Measurements from ENCODE around the gene ANXA8. TPM values are rescaled to one million over a fixed set of nuclear protein-coding genes. Genes with fewer than 3 reads are reported as not detected.
A peak's percentile ranks its signal among the peaks of the same experiment; 100 is the strongest.
"Not testable (repeated sequence)": the region's sequence is repeated elsewhere in the genome, so short reads cannot be mapped to it uniquely, and the experiment has no call there.

ANXA8 gene
- total RNA-seq, 1 experiment from 2014 or later = not detected

GRCh38 chr10:47461261-47461687 lies 22.6 kb downstream of the ANXA8 start:
- H3K27me3 ChIP-seq (replicated peaks; ENCODE audit: insufficient read depth, low read depth, low read length, poor library complexity); intact Hi-C loops (cut with micrococcal nuclease; ENCODE audit: unreplicated experiment); H3K36me3 ChIP-seq (ENCODE audit: insufficient read depth, low read length, poor library complexity, severe bottlenecking); BruUV-seq (replicated peaks); CTCF ChIA-PET; H3K27ac ChIP-seq (ENCODE audit: low read depth, low read length, poor library complexity, severe bottlenecking); POLR2A ChIA-PET (ENCODE audit: low non-redundant PET); H3K9me3 ChIP-seq (ENCODE audit: low read depth, low read length, poor library complexity, severe bottlenecking); H3K4me1 ChIP-seq (ENCODE audit: insufficient read depth, low read length, poor library complexity, severe bottlenecking): not testable (repeated sequence)
- peak; percentile 46 for DNase-seq (ENCODE audit: low spot score)
- TF ChIP-seq, protein P1, sequence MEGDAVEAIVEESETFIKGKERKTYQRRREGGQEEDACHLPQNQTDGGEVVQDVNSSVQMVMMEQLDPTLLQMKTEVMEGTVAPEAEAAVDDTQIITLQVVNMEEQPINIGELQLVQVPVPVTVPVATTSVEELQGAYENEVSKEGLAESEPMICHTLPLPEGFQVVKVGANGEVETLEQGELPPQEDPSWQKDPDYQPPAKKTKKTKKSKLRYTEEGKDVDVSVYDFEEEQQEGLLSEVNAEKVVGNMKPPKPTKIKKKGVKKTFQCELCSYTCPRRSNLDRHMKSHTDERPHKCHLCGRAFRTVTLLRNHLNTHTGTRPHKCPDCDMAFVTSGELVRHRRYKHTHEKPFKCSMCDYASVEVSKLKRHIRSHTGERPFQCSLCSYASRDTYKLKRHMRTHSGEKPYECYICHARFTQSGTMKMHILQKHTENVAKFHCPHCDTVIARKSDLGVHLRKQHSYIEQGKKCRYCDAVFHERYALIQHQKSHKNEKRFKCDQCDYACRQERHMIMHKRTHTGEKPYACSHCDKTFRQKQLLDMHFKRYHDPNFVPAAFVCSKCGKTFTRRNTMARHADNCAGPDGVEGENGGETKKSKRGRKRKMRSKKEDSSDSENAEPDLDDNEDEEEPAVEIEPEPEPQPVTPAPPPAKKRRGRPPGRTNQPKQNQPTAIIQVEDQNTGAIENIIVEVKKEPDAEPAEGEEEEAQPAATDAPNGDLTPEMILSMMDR (conservative IDR thresholded peaks at IDR 0.05; ENCODE audit: low read depth, low read length) = peak; percentile 46
- peak overlapping the region; percentile 23 for H3K4me3 ChIP-seq (ENCODE audit: low read depth, low read length, poor library complexity, severe bottlenecking)

DNA sequence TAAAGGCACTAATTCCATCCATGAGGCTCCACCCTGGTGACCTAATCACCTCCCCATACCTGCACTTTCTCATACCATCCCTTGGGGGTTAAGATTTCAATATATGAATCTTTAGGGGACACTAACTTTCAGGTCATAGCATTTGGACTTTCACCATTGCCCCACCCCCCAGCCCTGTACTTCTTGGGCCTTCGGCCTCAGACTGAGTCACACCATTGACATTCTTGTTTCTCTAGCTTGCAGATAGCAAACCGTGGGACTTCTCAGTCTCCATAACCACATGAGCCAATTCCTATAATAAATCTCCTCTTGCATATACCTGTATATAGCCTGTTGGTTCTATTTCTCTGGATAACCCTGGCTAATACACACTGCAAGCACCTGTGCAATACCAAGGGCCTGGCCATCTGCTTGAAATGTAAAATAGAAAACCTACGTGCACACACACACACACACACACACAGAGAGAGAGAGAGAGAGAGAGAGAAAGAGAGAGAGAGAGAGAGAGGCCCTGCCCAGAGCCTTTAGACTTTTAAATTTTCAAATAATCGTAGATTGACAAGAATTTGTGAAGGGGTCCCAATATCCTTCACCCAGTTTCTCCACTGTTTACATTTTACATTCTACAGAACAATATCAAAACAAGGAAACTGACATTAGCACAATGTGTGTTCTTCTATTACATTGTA lies 25.3 kb downstream of the ANXA8 start:
- Histone ChIP-seq H3K4me1 (ENCODE audit: insufficient read depth, low read length, poor library complexity, severe bottlenecking) (no peaks in the 10 kb centered on the region), H3K9me3 (ENCODE audit: low read depth, low read length, poor library complexity, severe bottlenecking) (no peaks in the 10 kb centered on the region), H3K27ac (ENCODE audit: low read depth, low read length, poor library complexity, severe bottlenecking) (no peak overlapping the region), H3K36me3 (ENCODE audit: insufficient read depth, low read length, poor library complexity, severe bottlenecking) (no peaks in the 10 kb centered on the region), H3K27me3 (replicated peaks; ENCODE audit: insufficient read depth, low read depth, low read length, poor library complexity) (no peaks in the 10 kb centered on the region), H3K4me3 (ENCODE audit: low read depth, low read length, poor library complexity, severe bottlenecking) (no peak overlapping the region)
- no peak for DNase-seq (ENCODE audit: low spot score)
- intact Hi-C loops (cut with micrococcal nuclease; ENCODE audit: unreplicated experiment) = no loop called here
- ChIA-PET CTCF (interaction anchor here (0.7 kb wide), 1 partner anchor 97 kb away, joined by 14 read pairs; no protein-coding TSS in a partner anchor), POLR2A (ENCODE audit: low non-redundant PET) (no interaction called here)
- no TSS peak for BruUV-seq (replicated peaks)
- TF ChIP-seq EZH2 (IDR thresholded peaks at IDR 0.05; ENCODE audit: borderline replicate concordance, low read depth, low read length, poor library complexity, severe bottlenecking) = no peak
- TF ChIP-seq, protein P1 (conservative IDR thresholded peaks at IDR 0.05; ENCODE audit: low read depth, low read length) = no peak

- CTCF ChIA-PET = no interaction called here
- H3K4me3 ChIP-seq (ENCODE audit: low read depth, low read length, poor library complexity, severe bottlenecking) = no peak overlapping the region
- no peak overlapping the region for H3K27ac ChIP-seq (ENCODE audit: low read depth, low read length, poor library complexity, severe bottlenecking)
- no peaks in the 10 kb centered on the region for H3K9me3 ChIP-seq (ENCODE audit: low read depth, low read length, poor library complexity, severe bottlenecking)
- intact Hi-C loops (cut with micrococcal nuclease; ENCODE audit: unreplicated experiment) = no loop called here
- BruUV-seq (replicated peaks) = no TSS peak
- H3K4me1 ChIP-seq (ENCODE audit: insufficient read depth, low read length, poor library complexity, severe bottlenecking) = no peaks in the 10 kb centered on the region
- no peak for DNase-seq (ENCODE audit: low spot score)
- TF ChIP-seq, protein P1 (conservative IDR thresholded peaks at IDR 0.05; ENCODE audit: low read depth, low read length) = no peak
- no peak for TF ChIP-seq EZH2 (IDR thresholded peaks at IDR 0.05; ENCODE audit: borderline replicate concordance, low read depth, low read length, poor library complexity, severe bottlenecking)
- H3K27me3 ChIP-seq (replicated peaks; ENCODE audit: insufficient read depth, low read depth, low read length, poor library complexity) = no peaks in the 10 kb centered on the region
- no peaks in the 10 kb centered on the region for H3K36me3 ChIP-seq (ENCODE audit: insufficient read depth, low read length, poor library complexity, severe bottlenecking)
- POLR2A ChIA-PET (ENCODE audit: low non-redundant PET) = no interaction called here
These were observed 26.1 kb downstream of the ANXA8 start for GRCh38 chr10:47457826-47458225.
